Transverse colon (tissue), 4 donors: ENCODE measurements around the gene NMS. TPM values are rescaled to one million over a fixed set of nuclear protein-coding genes. Genes with fewer than 3 reads are reported as not detected.

Experiments
- DNase-seq: peaks from one replicate; pipeline ENCODE4 v3.0.0-alpha.2; 2019
- H3K27ac ChIP-seq, 4 donors: fragments of 200-600 bp; sonication (generic); 2 replicates each; pipeline ENCODE4 v1.5.1; 2016 to 2018; ENCODE audit warnings: inconsistent platforms in 4 of 4
- H3K27me3 ChIP-seq: fragments of 200-600 bp; sonication (generic); 2 replicates; pipeline ENCODE4 v1.5.1; 2017; ENCODE audit warnings: inconsistent platforms
- H3K36me3 ChIP-seq, 4 donors: fragments of 200-600 bp; sonication (generic); 2 replicates each; pipeline ENCODE4 v1.5.1; 2017 to 2019; ENCODE audit warnings: inconsistent platforms in 4 of 4
- H3K4me1 ChIP-seq, 4 donors: fragments of 200-600 bp; sonication (generic); 2 replicates each; pipeline ENCODE4 v1.5.1; 2017 to 2020; ENCODE audit warnings: inconsistent platforms in 4 of 4
- H3K4me3 ChIP-seq, 4 donors: fragments of 200-600 bp; sonication (generic); 1 replicate in 1 of 4; 2 replicates in 3 of 4; pipeline versions ENCODE4 v1.5.1 to v1.6.1; 2017 to 2019; ENCODE audit warnings: inconsistent platforms in 4 of 4
- H3K9me3 ChIP-seq, 2 donors: fragments of 200-600 bp; sonication (generic); 2 replicates each; pipeline ENCODE4 v1.5.1; 2017 to 2019; ENCODE audit warnings: inconsistent platforms in 2 of 2
- EP300 ChIP-seq: sonication (generic); formaldehyde crosslinking; IDR thresholded peaks from one replicate; pipeline ENCODE4 v1.6.1; 2017; ENCODE audit warnings: antibody characterized with exemption, low read depth
- POLR2A ChIP-seq: fragments of 450-650 bp; IDR thresholded peaks from one replicate; pipeline ENCODE4 v1.6.1; 2016; ENCODE audit warnings: antibody characterized with exemption, mild to moderate bottlenecking, moderate library complexity
- POLR2AphosphoS5 ChIP-seq, 3 donors: sonication (generic); formaldehyde crosslinking; IDR thresholded peaks; one replicate each; pipeline ENCODE4 v1.6.1; 2016; ENCODE audit warnings: antibody characterized with exemption in 3 of 3
- WGBS, 2 donors: methylation state at CpG; one replicate each; pipeline ENCODE4 v1.1.5; 2018; ENCODE audit warnings: low coverage in 1 of 2; 5-methylcytosine and 5-hydroxymethylcytosine counted together
- in situ Hi-C, 4 donors: fragments of 200-750 bp; cut with MboI; loops; one replicate each; pipeline versions ENCODE4 v1.15.0 to v1.15.1; 2017; ENCODE audit warnings: low sequenced_read_pairs in 3 of 4, low pct_ligation_motif_present in 1 of 4, low pct_unique_long_range_greater_than_20kb in 1 of 4
- intact Hi-C: fragments of 100-400 bp; cut with DNase I; formaldehyde crosslinking; loops from one replicate; pipeline ENCODE4 v1.15.1; 2023; ENCODE audit warnings: low total_unique reads
- total RNA-seq, 4 donors: library from RNA; depleted of rRNA; stranded (reverse); fragments of >200 nt; gene quantifications; one replicate each; pipeline ENCODE4 v1.1.0, GENCODE V29; 2016
- TF ChIP-seq, protein P1 (sequence below), 5 experiments: fragments of 200-600 bp in 3 of 5; fragments of 450-650 bp in 2 of 5; sonication (generic) in 3 of 5; IDR thresholded peaks; 1 replicate in 2 of 5; 2 replicates in 3 of 5; pipeline ENCODE4 v1.5.1; 2016 to 2017; ENCODE audit warnings: antibody characterized with exemption in 5 of 5, inconsistent platforms in 3 of 5, mild to moderate bottlenecking in 2 of 5, moderate library complexity in 1 of 5

Gene NMS
- total RNA-seq, 4 donors from 2014 or later = not detected

DNA sequence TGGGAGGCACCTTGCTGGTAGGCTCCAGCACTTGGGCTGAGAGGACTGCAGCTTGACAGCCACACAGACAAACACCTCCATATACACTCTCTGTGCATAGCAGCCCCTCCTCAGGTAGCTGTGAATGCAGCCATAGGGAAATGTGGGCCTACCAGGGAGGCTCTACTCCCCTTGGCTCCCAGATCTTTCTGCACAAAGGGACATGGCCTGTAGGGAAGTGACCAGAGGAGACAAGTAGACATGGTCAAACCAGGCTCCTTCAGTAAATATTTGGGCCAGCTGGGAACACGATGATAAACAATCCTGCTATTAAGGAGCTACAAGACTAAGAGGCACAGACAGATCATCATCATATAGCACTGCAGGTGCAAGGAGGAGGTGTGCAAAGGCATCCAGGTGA lies 56.6 kb downstream of the NMS start:
- intact Hi-C loops = no loop called here

DNA sequence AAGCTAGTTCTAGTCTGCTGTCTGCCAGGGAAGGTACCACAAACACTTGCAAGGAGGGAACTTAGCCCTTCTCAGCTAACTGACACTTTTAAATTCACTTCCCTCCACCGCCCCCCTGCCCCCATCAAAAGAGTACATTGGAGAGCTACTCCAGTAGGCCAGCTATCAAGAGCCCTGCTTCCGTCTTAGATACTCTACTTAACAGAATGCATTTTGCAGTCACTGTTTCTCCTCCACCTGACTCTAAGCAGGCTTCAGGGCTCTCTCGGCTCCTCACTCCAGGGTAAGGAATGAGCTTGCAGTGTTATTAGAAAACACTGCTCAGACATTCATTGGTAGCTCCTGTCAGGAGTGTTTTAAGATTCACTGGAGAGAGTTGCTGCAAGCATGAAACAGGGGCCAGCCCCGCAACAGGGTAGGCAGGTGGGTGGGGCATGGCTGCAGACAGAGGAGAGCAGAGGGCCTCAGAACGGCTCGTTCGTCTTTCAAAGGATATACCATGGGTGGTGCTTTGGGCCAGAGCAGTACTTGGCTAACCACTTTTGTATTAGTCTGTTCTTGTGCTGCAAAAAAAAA lies 57.2 kb downstream of the NMS start:
- no peak overlapping the region for H3K27ac ChIP-seq
- no peaks in the 10 kb centered on the region for H3K4me1 ChIP-seq
- no peak overlapping the region for H3K4me3 ChIP-seq
- DNase-seq = no peak
- TF ChIP-seq POLR2A = no peak
- TF ChIP-seq POLR2AphosphoS5 (IDR thresholded peaks at IDR 0.05) = no peak
- TF ChIP-seq EP300 = no peak
- TF ChIP-seq, protein P1, sequence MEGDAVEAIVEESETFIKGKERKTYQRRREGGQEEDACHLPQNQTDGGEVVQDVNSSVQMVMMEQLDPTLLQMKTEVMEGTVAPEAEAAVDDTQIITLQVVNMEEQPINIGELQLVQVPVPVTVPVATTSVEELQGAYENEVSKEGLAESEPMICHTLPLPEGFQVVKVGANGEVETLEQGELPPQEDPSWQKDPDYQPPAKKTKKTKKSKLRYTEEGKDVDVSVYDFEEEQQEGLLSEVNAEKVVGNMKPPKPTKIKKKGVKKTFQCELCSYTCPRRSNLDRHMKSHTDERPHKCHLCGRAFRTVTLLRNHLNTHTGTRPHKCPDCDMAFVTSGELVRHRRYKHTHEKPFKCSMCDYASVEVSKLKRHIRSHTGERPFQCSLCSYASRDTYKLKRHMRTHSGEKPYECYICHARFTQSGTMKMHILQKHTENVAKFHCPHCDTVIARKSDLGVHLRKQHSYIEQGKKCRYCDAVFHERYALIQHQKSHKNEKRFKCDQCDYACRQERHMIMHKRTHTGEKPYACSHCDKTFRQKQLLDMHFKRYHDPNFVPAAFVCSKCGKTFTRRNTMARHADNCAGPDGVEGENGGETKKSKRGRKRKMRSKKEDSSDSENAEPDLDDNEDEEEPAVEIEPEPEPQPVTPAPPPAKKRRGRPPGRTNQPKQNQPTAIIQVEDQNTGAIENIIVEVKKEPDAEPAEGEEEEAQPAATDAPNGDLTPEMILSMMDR (IDR thresholded peaks at IDR 0.05) = no peak
- no peaks in the 10 kb centered on the region for H3K27me3 ChIP-seq
- no peaks in the 10 kb centered on the region for H3K36me3 ChIP-seq
- WGBS, 2 donors = 81 to 85% methylated on average over 5 to 7 of the region's 7 CpGs
- no peaks in the 10 kb centered on the region for H3K9me3 ChIP-seq
- intact Hi-C loops = no loop called here
- in situ Hi-C loops = no loop called here

More for the DNA sequence above, 56.6 kb downstream of the NMS start:
- H3K4me1 ChIP-seq = no peaks in the 10 kb centered on the region
- no peak for DNase-seq
- H3K36me3 ChIP-seq = no peaks in the 10 kb centered on the region
- H3K27ac ChIP-seq = no peak overlapping the region
- 0% methylated on average over 1 of the region's 1 CpG; no CpG with 5 or more reads in 1 of the 2 donors for WGBS, 2 donors
- TF ChIP-seq, protein P1 (IDR thresholded peaks at IDR 0.05) = no peak
- no peak for TF ChIP-seq EP300
- TF ChIP-seq POLR2AphosphoS5 (IDR thresholded peaks at IDR 0.05) = no peak
- TF ChIP-seq POLR2A = no peak
- H3K9me3 ChIP-seq = no peaks in the 10 kb centered on the region
- H3K4me3 ChIP-seq = no peak overlapping the region
- in situ Hi-C loops = no loop called here
- no peaks in the 10 kb centered on the region for H3K27me3 ChIP-seq

DNA sequence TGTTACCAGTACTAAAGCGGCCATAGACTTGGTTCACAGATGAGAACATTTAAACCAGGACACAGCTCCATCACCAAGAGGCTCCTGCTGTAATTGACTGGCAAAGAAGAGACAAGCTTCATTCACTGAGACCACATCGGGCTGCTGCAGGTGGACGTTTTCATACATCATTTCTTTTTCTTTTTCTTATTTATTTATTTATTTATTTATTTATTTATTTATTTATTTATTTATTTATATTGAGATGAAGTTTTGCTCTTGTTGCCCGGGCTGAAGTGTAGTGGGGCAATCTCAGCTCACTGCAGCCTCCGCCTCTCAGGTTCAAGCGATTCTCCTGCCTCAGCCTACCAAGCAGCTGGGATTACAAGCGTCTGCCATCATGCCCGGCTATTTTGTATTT lies 58.9 kb downstream of the NMS start:
- Histone ChIP-seq H3K4me1 (no peaks in the 10 kb centered on the region), H3K9me3 (no peaks in the 10 kb centered on the region), H3K4me3 (no peak overlapping the region), H3K27me3 (no peaks in the 10 kb centered on the region), H3K36me3 (no peaks in the 10 kb centered on the region), H3K27ac (no peak overlapping the region)
- in situ Hi-C loops = no loop called here
- WGBS, 2 donors = 85 to 86% methylated on average over 4 to 8 of the region's 8 CpGs
- intact Hi-C loops = no loop called here
- DNase-seq = no peak
- TF ChIP-seq POLR2A = no peak
- TF ChIP-seq, protein P1 (IDR thresholded peaks at IDR 0.05) = no peak
- TF ChIP-seq EP300 = no peak
- no peak for TF ChIP-seq POLR2AphosphoS5 (IDR thresholded peaks at IDR 0.05)

DNA sequence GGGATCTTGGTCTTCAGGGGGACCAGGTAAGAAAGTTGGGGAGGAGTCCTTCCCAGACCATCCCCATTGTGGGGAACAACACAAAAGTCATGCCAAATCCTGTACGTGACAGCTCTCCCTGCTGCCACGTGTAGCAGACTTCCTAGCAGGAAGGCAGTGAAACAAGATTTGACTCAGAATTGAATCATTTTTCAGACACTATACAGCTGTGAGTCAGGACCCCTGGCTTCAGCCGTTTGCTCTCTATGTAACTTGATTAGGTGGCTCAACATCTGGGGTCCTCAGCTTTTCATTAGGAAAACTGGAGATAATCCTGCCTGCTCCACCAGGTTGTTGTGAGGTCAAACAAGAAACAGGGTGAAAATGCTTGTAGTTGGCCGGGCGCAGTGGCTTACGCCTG lies 59.6 kb downstream of the NMS start:
- H3K27me3 ChIP-seq = no peaks in the 10 kb centered on the region
- H3K9me3 ChIP-seq = no peaks in the 10 kb centered on the region
- intact Hi-C loops = no loop called here
- DNase-seq = no peak
- H3K27ac ChIP-seq = no peak overlapping the region
- 82% methylated on average over 6 of the region's 6 CpGs; no CpG with 5 or more reads in 1 of the 2 donors for WGBS, 2 donors
- H3K36me3 ChIP-seq = no peaks in the 10 kb centered on the region
- TF ChIP-seq POLR2AphosphoS5 (IDR thresholded peaks at IDR 0.05) (no peak), POLR2A (no peak), EP300 (no peak)
- TF ChIP-seq, protein P1 (IDR thresholded peaks at IDR 0.05) = no peak
- H3K4me1 ChIP-seq = no peaks in the 10 kb centered on the region
- H3K4me3 ChIP-seq = no peak overlapping the region
- in situ Hi-C loops = no loop called here

Other genes with a start within 250 kb of the NMS start
- gene LONRF2, start 148.0 kb upstream of the NMS start, total RNA-seq = 1 to 10 TPM; 2.3 to 4.8 (median 2.6) TPM
- 1 to 10 TPM; 1.1 to 7.8 (median 4.0) TPM for gene CHST10, start 52.8 kb upstream of the NMS start, total RNA-seq
- gene PDCL3, start 92.5 kb downstream of the NMS start, total RNA-seq = 10 to 100 TPM in 2 of 4 donors, 1 to 10 TPM in 1, not detected in 1; 2.2 to 17.3 (median 15.8) TPM